ENCODE measurements around the gene TECR.

The TECR gene

DNA sequence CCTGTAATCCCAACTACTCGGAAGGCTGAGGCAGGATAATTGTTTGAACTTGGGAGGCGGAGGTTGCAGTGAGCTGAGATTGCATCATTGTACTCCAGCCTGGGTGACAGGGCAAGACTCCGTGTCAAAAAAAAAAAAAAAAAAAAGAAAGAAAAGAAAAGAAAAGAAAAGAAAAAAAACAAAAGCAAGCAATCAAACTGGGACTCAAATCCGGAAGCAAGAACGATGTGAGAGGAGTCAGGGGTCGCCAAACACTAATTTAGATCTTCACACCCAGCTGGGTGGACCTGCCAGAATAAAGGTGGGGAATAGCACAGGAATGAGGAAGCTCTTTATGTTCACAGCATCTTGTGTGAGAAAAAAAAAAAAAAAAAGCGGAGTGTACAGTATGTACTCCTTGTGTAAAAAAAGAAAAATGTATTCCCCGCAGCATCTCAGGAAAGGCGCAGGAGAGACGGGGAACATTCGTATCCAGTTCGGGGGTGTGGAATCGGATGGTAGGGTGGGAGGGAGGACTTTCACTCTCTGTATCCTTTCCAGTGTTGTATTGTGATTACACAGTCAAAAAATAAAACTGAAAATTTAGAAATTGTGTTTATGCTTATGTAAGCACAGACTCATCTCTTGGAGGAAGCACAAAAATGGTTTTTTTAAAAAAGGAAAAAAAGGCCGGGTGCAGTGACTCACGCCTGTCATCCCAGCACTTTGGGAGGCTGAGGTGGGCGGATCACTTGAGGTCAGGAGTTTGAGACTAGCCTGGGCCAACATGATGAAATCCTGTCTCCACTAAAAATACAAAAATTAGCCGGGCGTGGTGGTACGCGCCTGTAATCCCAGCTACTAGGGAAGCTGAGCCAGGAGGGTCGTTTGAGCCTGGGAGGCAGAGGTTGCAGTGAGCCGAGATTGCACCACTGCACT, 18.8 kb upstream of the TECR start:
- no peak for DNase-seq

DNA sequence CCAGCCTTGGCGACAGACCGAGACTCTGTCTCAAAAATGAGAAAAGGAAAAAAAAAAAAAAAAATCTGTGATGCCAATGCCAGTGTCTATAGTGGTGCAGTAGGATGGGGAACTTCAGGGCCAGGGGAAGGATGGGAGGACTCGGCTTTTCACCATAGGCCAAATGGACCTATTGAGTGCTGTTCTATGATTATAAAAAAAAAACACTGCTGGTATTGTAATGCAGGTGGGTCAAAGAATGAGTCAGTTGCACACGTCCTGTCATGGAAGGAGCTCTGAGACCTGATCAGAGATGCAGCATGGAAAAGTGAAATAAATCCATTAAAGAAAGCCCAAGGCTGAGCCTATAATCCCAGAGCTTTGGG, 18.2 kb upstream of the TECR start:
- DNase-seq, result no peak

DNA sequence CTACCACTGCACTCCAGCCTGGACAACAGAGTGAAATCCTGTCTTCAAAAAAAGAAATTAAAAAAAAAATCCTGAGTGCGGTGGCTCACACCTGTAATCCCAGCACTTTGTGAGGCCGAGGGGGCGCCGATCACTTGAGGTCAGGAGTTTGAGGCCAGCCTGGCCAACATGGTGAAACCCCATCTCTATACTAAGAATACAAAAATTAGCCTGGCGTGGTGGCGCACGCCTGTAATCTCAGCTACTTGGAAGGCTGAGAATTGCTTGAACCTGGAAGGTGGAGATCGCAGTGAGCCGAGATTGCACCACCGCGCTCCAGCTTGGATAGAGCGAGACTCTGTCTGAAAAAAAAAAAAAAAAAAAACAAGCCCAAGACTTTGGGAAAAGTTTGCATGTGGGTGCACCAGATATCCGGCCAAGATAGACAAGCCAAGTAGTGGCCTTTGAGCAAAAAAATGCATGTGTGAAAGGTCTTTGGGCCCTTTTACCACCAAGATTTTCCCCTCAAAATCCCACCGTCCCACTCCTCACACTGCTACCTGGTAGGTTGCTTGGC, 16.9 kb upstream of the TECR start:
- DNase-seq, result no peak

DNA sequence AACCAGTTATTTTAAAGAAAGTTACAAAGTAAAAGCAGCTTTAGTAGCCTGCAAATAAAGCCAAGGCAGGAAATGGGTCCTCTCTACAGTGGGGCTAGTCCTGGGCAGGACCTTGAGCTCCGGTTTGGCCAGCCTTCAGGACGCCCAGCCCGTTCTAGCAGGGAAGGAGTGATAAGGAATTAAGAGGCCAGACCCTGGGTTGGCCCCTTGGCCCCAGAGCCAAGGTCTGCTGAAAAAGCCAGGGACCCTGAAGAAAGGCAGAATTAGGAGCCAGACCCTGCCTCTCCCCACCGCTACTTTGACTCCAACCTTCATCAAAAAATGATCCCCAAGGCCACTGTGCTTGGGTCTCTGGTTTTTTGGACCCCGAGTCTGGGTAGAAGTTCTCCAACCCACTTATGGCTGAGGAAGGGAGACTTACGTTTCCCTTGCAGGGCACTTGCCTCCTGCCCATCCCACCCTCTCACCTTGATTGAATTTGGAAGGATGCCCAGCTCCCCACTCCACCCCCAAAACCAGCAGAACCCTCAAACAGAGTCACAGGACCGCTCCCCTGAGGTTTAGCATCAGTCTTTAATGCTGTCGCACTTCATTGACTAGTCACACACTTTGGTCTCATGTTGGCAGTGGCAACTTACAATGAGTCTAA, 15.1 kb upstream of the TECR start:
- DNase-seq, result no peak

DNA sequence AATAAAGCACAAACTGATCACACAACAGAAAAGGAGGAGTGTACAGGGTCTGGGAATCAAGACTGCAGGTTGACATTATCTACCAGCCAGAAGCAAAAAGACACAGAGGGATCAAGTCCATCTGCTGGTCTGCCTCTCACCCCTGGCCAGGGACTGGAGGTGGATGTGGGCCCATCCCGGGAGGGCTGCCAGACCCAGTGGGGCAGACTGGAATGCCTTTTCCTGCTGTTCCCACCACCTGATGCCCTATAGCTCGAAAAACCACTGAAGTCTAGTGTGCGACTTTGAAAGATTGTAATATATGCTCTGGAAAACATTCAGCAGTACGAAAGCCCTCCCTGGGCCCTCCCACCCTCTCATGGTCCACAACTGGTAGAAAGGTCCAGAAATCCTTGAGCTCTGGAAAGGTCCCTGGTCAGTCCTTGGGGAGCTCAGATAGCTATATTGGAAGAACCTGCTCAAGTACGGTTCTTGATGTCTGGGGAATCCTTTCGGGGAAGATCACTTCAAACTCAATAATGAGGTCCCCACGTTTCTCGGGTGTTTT, 13.8 kb upstream of the TECR start:
- no peak for DNase-seq

DNA sequence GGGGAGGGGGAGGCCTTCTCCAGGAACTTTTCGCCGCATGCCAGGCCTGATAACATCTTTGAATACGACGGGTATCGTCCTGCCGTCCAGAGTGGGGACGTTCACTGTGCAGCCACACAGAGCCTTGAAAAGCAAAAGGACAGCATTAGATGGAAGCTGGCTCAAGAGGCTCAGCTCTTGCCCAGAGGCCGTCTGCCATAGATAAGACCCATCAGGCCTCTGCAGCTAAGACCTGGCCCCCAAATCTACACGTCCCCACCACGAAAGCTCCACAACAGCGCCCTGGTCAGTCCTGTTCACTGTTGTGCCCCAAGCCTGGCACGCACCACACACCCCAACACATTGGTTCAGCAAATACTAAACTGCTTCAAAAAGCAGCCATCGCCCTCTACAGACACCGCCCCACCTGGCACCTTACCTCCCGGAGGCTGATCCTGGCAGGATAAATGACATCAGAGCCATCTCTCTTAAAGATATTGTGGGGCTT, 13.3 kb upstream of the TECR start:
- DNase-seq, result no peak

DNA sequence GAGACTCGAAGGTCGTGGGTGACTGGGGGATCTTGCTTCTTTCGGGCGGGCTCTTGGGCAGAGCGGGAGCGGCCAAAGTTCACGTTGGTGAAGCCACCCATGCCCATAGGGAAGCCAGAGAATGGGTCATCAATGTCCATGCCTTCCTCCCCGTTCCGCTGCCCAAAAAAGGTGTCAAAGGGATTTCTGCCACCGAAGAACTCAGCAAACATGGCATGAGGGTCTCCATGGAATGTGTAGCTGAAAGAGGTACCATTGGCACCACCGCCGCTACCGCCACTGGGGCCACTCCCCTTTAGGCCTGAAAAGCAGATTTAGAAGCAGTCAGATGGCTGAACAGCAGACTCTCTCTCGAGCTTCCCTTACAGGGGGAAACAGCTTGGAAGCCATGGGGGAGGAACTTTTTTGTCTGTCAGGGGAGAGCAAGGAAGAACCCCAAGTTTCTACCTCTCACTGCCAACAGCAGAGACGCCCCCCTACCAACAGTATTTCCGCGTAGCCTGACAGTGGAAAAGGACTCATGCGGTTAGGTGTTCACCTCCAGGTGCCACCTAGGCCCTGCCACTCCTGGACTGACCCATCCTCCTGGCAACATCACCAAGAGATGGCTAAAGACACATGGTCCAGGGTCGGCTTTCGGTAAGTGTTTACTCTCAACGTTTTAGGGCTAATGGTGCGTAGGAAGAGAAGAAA, 12.5 kb upstream of the TECR start:
- peak; percentile 35 for DNase-seq

DNA sequence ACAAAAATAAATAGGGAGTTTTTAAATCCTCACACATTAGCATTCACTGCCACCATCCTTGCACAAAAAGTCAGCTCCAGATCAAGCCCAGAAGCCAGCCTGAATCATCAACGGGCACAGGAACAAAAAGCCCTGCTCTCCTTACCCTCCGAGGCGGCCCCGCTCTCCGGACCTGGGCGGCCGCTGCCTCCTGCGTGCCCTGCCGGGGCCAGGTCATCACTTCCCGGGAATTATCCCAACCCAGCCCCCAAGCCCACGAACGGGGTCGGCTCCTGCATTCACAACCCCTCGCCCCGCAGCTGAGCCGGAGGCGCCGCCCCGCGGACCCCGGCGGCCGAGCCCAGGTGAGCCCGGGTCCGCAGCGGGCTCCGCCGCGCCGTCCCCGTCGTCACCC, 12.0 kb upstream of the TECR start:
- peak; percentile 51 for DNase-seq

DNA sequence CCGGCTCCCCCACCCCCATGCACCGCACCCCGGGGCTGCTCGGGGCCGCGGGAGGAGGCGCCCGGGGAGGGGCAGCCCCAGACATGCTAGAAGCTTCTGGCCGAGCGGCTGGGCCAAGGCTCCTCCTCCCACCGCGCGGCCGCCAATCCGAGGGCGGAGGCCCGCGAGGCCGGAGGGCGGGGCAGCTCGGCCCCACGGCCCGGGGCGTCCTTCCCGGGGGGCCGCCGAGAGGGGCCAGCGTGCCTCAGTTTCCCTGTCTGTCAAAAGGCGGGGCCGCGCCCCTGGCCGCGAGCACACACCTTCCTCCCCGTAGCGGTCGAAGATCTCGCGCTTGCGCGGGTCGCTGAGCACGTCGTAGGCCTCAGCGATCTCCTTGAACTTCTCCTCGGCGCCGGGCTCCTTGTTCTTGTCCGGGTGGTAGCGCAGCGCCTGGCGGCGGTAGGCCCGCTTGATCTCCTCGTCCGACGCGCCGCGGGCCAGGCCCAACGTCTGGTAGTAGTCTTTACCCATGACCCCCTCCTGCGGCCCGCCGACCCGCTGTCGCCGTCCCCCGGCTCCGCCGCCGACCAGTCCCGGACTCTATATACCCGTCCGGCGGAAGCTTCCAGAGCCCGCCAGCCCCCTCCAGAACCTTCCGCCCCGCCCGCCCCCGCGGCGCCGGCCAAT, 11.4 kb upstream of the TECR start, which contains the start of gene DNAJB1:
TSS of gene DNAJB1 (minus strand) at position 558 of the 666 bp plus-strand sequence. CDS start at position 510, 48 bp downstream.
- peak; percentile 75 for DNase-seq

DNA sequence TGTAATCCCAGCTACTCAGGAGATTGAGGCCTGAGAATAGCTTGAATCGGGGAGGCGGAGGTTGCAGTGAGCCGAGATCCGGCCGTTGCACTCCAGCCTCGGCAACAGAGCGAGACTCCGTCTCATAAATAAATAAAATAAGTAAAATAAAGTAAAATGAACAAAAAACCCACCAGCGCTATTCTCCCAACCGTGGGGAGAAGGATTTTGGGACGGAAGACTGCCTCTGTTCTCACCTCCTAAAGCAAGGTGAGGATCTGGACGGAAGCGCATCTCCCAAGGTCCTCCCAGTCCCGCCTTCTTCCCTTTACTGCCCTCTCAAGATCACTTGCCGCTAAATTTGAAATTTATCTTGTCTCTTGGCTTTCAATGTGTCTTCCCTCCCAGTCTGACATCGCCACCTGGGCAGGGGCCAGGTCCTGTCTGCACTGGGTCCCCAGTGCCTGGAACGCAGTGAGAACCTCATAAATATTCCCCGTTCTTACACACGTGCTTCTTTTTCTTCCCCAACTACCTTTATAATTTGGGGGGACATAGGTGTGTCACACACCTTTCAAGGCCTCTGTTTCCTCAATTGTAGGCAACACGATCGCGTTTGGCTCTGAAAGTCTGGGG, 10.0 kb upstream of the TECR start:
- no peak for DNase-seq

DNA sequence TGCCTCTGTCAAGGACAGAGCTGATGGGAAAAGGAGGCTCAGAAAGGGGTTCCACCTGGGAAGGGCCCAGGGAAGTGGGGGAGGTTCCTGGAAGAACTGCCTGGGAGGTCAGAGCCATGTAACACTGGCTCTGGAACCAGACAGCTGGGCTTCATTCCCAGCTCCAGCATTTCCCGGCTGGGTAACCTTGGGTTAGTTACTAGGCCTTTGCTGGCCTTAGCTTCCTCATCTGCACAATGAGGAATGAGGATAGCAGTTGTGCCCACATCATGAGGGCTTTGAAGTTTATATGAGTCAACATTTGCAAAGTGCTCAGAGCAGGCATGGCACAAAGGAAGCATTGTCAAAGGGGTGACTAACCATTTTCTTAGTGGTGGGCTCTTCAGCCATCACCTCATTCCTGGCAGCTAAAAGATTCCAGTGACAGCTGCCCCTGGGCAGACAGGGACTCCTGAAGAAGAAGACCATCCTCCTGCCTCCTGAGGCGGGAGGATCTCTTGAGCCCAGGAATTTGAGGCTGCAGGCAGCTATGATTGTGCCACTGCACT, 9.5 kb upstream of the TECR start:
- peak; percentile 86 for DNase-seq

DNA sequence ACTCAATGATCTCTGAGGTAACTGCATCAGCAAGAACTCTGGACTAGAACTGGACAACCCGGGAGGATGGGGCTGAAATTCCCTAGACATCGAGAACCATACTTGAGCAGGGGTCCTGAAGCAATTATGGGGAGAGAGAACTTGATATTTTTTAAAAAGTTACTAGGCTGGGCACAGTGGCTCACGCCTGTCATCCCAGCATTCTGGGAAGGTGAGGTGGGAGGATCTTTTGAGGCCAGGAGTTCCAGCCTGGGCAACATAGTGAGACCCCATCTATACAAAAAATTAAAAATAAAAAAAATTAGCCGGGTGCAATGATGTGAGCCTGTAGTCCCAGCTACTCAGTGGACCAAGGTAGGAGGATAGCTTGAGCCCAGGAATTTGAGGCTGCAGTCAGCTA, 8.9 kb upstream of the TECR start:
- DNase-seq, result no peak

DNA sequence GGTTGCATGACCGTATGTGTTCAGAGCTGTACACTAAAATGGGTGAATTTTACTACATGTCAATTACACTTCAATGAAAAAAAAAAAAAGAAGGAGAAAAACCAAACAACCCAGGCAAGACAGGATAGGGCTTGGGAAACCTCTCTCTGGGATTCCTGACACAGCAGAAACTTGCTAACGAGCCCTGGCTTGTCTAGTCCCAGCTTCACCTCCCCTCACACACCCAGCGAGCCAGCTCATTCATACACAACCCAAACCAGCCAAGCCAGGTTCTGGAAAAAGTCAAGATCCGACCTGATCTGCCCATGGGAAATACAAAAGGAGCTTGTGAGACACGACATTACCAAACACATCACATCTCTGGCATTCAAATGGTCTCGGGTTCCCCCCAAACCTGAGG, 3.7 kb upstream of the TECR start:
- DNase-seq, result no peak

DNA sequence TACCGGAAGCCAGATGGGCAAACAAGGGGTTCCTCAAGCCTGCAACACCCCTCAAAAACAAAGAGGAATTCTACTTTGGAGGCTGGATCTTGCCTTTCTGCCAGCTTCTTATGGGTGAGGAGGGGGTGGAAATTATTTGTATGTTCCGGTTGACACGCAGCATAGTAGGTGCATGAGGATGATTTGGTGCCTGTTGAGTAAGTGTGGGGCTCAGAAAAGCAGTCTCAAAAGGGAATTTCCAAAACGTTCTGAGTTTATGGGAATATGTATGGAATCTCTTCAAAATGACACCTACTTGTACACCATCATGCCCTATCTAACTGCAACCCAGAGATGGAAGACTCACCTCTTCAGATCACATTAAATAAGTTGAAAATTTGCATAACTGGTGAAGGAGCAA, 3.0 kb upstream of the TECR start:
- DNase-seq, result no peak

DNA sequence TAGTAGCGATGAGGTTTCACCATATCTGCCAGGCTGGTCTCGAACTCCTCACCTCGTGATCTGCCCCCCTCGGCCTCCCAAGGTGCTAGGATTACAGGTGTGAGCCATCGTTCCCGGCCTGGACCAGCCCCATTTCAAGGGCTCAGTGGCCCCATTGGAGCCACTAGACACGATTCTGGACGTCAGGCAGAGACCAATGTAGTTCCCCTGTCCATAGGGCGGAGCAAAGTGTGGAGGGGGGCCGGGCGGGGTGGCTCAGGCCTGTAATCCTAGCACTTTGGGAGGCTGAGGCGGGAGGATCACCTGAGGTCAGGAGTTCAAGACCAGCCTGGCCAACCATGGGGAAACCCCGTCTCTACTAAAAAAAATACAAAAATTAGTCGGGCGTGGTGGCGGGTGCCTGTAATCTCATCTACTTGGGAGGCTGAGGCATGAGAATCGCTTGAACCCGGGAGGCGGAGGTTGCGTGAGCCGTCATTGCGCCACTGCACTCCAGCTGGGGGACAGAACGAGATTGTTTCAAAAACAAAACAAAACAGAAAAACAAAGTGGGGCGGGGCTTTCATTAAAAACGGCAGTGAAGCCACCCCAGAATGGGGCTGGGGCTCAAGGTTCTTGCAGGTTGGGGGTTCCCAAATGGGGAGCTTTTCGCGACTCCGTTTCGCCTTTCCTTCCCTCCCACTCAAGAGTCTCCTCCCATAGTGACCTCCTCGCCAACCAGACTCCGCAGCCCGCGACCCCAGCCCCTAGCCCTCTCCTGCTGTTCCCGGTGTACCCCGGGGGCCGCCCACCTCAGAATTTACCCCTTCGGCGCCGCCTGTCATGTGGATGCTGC, 758 bp upstream of the TECR start:
- DNase-seq, result no peak

DNA sequence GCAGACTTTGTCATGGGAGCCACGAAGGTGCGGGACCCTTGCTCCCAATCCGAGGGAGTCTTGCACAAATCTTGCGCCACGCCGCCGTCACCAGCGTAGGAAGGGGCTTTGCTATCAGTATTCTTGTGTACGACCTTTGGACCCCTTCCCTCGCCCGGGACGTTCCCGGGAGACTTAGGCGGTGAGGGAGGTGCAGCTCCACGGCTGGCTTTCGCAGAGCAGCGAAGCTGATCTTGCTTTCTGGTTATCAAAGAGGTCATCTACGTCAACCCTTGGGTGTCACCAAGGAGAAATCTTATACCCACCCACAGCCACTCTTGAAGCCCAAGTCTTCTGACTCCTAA, 583 bp downstream of the TECR start:
- peak; percentile 61 for DNase-seq

DNA sequence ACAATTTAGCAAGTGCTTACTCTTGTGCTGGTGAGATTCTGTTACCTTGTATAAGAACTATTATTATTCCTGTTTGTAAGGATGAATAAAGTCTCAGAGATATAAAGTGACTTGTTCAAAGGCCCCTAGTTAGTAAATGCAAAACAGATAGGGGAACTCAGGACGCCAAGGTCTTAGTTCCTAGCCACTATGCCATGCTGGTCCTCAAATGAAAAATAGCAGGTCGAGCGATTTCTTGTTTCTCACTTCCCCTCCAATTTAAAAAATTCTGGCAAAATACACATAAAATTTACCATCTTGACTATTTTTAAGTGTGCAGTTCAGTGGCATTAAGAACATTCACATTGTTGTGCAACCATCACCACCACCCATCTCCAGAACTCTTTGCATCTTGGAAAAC, 1.1 kb downstream of the TECR start:
- DNase-seq, result no peak

DNA sequence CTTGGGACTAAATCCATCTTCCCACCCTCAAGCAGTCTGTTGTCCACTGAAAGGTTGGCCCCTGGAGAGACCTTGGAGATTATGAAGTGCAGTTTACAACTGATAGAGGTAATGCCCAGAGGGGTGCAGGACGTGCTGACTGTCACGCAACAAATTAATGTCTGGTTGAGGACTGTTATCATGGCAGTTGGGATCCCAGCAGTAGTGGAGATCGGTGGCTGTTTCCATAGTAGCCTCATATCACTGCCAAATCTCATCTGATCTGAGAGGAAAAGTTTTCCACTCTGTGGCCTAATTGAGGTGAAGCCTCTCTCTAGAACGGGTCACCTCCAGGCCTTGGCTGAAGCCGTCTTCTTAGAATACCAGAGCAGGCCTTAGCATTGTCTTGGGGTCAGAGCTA, 4.1 kb downstream of the TECR start:
- no peak for DNase-seq

DNA sequence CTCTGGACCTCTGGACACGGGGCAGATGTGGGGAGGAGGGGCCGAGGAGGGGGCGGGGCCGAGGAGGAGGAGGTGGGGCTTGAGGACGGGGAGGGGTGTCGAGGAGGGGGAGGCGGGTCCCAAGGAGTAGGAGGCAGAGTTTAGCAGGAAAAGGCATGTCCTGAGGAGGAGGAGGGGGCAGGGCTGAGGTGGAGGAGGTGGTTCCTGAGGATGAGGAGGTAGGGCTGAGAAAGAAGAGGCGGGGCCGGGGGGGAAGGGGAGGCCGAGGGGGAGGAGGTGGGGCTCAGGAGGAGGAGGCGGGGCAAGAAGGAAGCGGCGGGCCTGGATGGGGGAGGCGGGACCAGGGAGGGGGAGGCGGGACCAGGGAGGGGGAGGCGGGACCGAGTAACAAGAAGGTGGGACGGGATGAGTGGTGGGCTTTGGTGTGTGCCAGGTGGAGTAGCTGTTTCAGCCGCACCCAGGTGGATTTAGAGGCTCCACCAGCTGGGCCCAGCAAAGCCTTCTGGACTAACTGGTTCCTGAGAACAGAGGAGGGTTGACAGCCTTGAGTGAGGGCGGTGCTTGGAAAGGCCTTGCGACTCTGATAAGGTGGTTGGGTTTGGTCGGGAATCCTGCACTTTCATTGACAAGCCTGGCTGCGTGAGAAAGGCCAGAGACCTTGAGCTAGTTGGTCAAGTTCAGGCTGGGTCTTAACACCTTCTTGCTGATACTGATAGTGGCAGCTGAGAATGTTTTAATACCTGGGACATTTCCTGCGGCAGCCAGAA, 7.7 kb downstream of the TECR start:
- no peak for DNase-seq
